Measurements from ENCODE around the gene HGD.
"Not testable (repeated sequence)": the region's sequence is repeated elsewhere in the genome, so short reads cannot be mapped to it uniquely, and the experiment has no call there.

Gene HGD

DNA sequence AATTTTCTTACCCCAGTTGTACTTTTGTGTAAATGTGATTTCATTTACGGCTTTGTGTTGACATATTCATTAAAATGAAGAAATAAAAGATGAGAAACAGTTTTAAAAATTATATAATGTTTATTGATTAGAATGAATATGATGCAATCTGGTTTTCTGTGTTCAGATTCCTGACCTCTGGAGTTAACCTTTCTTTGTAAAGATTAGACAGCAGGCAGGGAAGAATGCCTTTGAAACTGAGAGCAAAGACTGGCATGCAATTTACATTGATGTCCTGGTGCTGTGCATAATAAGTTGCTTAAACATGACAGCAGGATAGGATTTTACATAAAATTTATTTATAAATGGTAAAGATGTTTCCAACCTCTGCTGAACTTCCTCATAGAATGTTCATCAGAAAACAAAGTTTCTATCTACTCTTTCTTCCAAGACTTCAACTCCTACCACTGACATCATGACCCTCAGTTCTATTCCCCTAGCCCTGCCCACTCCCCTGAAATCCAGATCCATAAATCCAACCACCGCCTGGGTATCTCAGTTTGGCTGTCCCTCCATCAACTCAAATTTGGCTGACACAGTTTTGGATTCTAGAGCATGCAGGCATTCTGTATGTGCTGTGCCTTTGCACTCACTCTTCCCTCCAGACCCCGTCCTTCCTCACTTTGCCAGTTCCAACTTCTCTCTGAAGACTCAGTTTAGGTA, 1.7 kb downstream of the HGD start:
- DNase-seq (ENCODE audit: low read depth), result no peak

- no peak for DNase-seq (ENCODE audit: low read depth)
These were observed 3.1 kb downstream of the HGD start for GRCh38 chr3:120678984-120679383.

DNA sequence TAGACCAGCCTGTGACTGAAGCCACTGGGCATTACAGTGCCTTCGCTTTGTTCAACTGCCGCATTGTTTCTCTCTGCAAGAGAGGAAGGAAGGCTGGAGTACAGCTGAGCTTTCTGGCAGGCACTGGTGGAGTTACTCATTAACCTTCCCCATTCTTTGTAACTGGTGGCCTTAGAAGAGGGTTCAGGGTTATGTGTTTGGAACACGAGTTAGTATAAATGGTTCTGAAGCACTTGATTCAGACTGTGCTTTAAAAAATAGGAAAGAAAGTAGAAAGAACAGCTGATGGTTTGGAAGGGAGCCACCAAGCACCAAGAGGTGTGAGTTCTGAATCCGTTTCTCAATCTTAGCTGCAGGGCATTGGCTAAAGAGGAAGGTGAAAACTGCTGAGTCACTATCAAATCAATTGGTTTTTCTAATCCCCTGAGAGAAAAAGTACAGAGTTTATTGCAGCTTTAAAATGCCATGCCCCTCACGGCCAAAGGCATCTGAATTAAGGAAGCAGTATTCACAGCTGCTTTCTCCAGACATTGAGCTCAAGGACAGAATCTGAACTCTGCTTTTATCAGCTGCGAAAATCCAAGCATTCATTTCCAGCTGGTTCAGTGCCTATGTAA, 3.6 kb downstream of the HGD start:
- DNase-seq (ENCODE audit: low read depth), result no peak

DNA sequence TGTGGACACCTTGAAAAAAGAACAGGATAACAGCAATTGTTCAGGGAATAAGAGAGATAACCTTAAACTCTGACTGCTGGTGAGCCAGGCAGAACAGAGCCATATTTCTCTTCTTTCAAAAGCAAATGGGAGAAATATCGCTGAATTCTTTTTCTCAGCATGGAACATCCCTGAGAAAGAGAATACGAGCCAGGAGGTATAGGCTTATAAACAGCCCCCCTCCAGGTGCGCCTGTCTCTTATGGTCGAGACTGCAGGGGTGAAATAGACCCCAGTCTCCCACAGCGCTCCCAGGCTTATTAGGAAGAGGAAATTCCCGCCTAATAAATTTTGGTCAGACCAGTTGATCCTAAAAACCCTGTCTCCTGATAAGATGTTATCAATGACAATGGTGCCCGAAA, 4.8 kb downstream of the HGD start:
- not testable (repeated sequence) for DNase-seq (ENCODE audit: low read depth)

GRCh38 chr3:120673116-120673515, 8.9 kb downstream of the HGD start:
- DNase-seq (ENCODE audit: low read depth), result no peak

- DNase-seq (ENCODE audit: low read depth), result no peak
These were observed 11.5 kb downstream of the HGD start for GRCh38 chr3:120670576-120670975.

DNA sequence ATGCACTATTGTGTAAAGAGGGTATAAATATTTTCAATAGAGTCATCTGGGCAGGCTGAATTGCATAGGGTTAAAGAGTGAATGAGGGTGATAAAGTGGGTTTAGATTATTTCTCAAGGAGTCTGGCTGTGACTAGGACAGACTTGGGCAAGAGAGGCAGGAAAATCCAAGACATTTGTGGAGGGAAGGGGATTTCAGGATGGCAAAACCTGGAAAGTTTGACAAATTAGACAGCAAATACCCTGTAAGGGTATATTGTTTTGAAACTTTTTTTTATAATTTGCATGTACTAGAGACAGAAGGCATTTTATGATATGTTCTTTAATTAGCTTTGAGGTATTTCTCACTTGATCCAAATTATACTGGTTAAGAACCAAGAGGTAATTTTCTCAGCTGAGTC, 17.1 kb downstream of the HGD start:
- DNase-seq (ENCODE audit: low read depth), result no peak

DNA sequence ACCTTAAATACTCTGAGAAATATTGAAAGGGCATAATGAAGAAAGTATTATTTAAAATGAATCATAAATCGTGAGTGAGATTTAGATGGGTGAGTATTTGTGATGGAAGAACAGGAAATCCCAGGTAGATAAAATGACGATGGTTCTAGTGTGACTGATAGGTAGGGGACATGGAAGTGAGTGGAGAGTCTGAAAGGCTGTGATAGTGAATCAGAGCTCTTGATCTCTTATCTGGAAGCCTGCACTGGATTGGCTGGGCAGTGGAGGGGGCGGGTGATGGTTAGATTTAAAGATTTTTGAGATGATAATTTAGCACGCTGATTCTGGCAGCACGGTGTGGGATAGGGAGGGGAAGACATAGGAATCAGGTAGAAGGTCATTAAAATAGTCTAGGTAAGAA, 20.1 kb downstream of the HGD start:
- no peak for DNase-seq (ENCODE audit: low read depth)

GRCh38 chr3:120661106-120661905, 20.7 kb downstream of the HGD start:
- no peak for DNase-seq (ENCODE audit: low read depth)

DNA sequence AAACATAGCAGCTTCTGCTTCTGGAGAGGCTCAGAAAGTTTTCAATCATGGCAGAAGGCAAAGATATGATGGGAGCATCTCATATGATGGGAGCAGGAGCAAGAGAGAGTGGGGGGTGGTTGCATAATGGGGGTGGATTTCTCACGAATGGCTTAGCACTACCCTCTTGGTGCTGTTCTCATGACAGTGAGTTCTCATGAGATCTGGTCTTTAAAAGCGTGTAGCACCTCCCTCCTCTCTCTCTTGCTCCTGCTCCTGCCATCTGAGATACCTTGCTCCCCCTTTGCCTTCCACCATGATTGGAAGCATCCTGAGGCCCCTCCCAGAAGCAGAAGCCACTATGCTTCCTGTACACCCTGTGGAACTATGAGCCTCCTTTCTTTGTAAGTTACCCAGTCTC, 22.2 kb downstream of the HGD start:
- DNase-seq (ENCODE audit: low read depth), result no peak

DNA sequence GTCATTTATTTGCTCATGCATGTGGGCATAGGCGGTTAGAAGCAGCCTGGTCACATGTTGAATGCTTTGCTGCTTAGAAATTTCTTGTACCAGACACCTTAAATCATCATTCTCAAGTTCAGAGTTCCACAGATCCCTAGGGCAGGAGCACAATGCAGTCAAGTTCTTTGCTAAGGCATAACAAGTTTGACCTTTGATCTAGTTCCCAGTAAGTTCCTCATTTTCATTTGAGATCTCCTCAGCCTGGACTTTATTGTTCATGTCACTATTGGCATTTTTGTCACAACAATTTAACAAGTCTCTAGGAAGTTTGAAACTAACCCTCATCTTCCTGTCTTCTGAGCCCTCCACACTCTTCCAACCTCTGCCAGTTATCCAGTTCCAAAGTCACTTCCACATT, 22.8 kb downstream of the HGD start:
- no peak for DNase-seq (ENCODE audit: low read depth)

DNA sequence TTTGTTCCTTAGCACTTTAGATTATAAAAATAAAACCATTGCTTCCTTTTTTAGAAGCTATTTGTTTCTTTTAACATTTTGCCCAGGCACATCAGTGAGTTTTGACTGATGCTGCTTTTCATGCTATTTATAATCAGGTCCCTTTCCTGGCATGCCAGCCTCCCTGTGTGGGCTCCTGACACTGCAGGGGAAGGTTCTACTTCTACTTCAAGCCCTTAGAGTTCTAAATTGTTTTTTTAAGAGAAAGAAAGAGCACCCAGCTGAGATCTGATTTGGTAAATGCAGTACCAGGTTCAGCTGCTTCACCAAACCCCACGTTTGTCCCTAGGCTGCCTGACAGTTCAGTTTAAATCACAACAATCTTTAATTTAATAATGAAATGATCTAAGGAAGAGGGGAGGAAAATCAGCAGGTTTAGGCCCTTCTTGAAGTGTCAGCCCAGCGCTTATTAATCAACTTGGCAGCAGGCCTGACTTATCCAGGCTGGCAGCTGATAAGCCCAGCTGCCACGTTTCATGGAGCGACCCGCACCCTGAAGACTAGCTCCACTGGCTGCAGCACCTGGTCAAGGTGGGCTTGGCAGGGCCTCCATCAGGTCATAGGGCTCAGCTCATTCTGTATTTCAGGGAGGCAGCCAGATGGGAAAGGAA, 29.0 kb downstream of the HGD start:
- DNase-seq (ENCODE audit: low read depth), result no peak

DNA sequence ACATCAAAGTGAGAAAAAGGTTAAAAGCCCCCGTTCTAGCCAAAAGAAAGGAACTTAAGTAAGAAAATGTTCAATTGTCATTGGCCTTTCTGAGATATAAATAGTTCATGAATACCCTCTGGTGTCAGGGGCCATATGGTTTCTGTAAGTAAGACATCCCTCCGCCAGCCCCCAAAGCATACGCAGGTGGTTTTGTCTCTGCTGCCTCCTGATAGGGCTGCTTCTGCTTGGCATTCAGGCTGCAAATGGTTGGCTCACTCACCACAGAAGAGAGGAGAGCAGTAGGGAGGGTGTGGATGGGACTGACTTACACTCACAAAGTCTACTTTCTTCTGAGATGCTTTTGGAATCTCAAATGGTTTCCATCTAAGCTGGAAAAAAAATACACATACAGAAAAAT, 29.8 kb downstream of the HGD start:
- DNase-seq (ENCODE audit: low read depth), result no peak

GRCh38 chr3:120650311-120650710, 31.7 kb downstream of the HGD start:
- no peak for DNase-seq (ENCODE audit: low read depth)

DNA sequence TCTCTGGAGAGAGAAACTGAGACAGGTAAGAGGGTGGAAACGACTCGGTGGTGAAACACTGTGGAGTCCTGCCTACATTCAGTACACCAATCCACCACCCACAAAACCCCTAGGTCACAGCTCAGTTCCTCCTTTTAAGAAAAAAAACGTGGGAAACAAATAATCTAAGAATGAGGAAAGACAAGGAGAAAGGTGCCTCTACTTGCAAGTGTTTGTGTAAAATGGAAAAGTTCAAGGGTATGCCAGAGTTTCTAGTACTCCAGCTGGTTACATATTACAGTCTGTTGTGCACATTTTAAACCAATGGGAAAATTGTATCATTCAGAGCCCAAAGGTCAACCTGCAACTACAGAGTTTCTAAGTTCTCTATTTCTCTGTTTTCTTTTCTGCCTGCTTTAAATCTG, 32.2 kb downstream of the HGD start:
- no peak for DNase-seq (ENCODE audit: low read depth)

- no peak for DNase-seq (ENCODE audit: low read depth)
These were observed 33.7 kb downstream of the HGD start for GRCh38 chr3:120648290-120648689.

- no peak for DNase-seq (ENCODE audit: low read depth)
These were observed 35.1 kb downstream of the HGD start for GRCh38 chr3:120646771-120647432.

DNA sequence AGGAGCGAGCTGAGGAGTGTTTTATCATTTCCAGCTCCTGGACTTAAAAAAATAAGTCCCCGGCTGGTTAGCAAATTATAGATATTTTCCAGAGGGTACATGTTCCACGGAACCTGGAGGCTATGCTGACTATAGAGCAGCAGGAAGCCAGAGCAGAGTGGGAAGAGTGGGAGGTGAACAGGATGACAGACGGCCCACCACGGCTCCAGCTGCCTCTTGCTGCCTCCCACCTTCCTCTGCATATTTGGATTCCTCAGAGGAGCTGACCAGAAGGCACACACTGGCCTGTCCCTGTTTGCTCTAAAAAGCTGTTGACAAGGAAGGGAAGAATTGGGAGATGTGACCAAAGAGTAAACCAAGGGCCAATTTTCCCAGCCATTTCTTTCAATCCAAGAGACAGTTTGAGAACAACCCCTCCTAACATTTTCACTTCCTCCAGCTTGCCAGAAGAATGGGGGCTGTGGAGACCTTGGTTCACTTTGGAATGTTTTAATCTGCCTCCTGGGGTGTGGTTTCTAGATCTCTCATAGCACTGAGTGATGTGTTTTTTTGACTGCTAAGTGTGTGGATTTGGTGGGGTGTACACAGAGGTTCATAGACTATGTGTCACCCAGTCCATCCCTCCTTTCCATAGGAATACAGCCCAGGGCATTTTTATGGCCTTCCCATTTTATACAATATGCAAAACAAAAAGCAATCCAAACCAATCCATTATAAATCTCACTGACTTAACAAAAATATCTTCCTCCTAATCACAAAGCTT, 36.8 kb downstream of the HGD start:
- DNase-seq (ENCODE audit: low read depth), result no peak

GRCh38 chr3:120642368-120642948, 39.6 kb downstream of the HGD start:
- no peak for DNase-seq (ENCODE audit: low read depth)

DNA sequence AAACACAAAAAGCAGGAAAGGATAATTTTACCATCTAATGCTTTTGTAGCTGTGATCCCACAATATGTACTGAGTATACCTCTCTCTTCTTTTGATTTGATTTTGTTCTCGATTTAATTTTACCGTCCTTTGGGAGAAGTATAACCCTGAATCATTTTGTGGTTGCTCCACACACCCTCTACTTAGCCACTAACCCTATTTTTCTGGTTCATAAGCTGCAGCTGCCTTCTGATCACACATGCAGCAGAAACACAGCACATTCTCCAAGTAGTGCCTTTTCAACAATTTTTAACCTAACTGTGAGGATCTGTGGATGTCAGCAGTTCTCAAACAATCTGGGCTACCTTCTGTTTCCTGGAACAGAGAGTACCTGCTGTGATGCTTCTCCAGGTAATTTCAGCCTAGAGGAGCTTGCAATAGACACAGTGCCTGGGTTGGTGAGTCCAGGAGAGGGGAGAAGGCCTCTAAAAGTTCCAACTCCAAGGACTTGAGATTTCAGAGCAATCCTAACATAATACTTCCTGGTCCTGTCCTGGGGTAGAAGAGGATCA, 40.3 kb downstream of the HGD start:
- DNase-seq (ENCODE audit: low read depth), result no peak

DNA sequence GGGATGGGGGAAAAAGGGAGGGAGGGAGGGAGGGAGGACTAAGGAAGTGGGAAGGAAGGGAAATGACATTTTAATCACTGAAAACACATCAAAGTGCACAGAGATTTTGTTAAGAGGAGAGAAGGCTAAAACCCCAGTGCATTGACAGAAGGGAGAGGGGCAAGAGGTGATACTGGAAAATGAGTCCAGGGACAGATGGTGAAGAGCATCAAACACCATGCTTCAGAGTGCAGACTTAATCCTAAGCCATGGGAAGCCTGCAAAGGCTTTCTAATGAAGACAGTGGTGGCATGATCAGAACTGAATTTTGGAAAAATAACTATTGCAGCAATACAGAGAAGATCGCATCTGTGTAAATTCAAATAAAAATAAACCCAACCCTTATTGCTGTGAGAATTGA, 41.8 kb downstream of the HGD start:
- no peak for DNase-seq (ENCODE audit: low read depth)

Measured in stimulated activated CD8-positive, alpha-beta memory T cell treated with anti-CD3 and anti-CD28 coated beads, Interleukin-15, amount 100 ng/mL, for 1 hour (primary cell).